Right atrium auricular region (tissue), 2 donors: ENCODE results near the gene TNNI3. TPM values are rescaled to one million over a fixed set of nuclear protein-coding genes. Genes with fewer than 3 reads are reported as not detected.

Source experiments
- DNase-seq: peaks from one replicate; pipeline ENCODE4 v3.0.0-alpha.2; 2019; ENCODE audit warnings: low spot score
- H3K27ac ChIP-seq, 2 donors: fragments of 200-600 bp; sonication (generic); 1 replicate in 1 of 2; 2 replicates in 1 of 2; pipeline ENCODE4 v1.5.1; 2016 to 2019
- H3K27me3 ChIP-seq, 2 donors: fragments of 200-600 bp; sonication (generic); one replicate each; pipeline versions ENCODE4 v1.5.1 to v1.6.0; 2017 to 2019
- H3K36me3 ChIP-seq: fragments of 200-600 bp; sonication (generic); one replicate; pipeline ENCODE4 v1.5.1; 2016
- H3K4me1 ChIP-seq, 2 donors: fragments of 200-600 bp; sonication (generic); one replicate each; pipeline versions ENCODE4 v1.5.1 to v1.6.0; 2017 to 2019
- H3K4me3 ChIP-seq, 2 donors: fragments of 200-600 bp; sonication (generic); 1 replicate in 1 of 2; 2 replicates in 1 of 2; pipeline ENCODE4 v1.5.1; 2017 to 2019; ENCODE audit warnings: mild to moderate bottlenecking in 1 of 2, moderate library complexity in 1 of 2
- H3K9me3 ChIP-seq, 2 donors: fragments of 200-600 bp; sonication (generic); one replicate each; pipeline ENCODE4 v1.5.1; 2019
- total RNA-seq, 2 donors: library from RNA; depleted of rRNA; stranded (reverse); fragments of >200 nt; gene quantifications; one replicate each; pipeline ENCODE4 v1.1.0, GENCODE V29; 2016
- TF ChIP-seq, protein P1 (sequence below), 2 donors: fragments of 200-600 bp; sonication (generic); IDR thresholded peaks; one replicate each; pipeline ENCODE4 v1.5.1; 2019; ENCODE audit warnings: antibody characterized with exemption in 2 of 2

Gene TNNI3
- total RNA-seq, 2 donors from 2014 or later = 3,822 to 4,003 TPM

- H3K36me3 ChIP-seq = no peaks in the 10 kb centered on the region
- H3K4me3 ChIP-seq = peak within 1 kb of the TSS; percentile 40 to 55
- H3K9me3 ChIP-seq = no peaks in the 10 kb centered on the region
- H3K27me3 ChIP-seq = peaks cover 0 to 10% of the 10 kb centered on the region in 2 donors
- TF ChIP-seq, protein P1, sequence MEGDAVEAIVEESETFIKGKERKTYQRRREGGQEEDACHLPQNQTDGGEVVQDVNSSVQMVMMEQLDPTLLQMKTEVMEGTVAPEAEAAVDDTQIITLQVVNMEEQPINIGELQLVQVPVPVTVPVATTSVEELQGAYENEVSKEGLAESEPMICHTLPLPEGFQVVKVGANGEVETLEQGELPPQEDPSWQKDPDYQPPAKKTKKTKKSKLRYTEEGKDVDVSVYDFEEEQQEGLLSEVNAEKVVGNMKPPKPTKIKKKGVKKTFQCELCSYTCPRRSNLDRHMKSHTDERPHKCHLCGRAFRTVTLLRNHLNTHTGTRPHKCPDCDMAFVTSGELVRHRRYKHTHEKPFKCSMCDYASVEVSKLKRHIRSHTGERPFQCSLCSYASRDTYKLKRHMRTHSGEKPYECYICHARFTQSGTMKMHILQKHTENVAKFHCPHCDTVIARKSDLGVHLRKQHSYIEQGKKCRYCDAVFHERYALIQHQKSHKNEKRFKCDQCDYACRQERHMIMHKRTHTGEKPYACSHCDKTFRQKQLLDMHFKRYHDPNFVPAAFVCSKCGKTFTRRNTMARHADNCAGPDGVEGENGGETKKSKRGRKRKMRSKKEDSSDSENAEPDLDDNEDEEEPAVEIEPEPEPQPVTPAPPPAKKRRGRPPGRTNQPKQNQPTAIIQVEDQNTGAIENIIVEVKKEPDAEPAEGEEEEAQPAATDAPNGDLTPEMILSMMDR (IDR thresholded peaks at IDR 0.05) = no peak
- H3K4me1 ChIP-seq = peaks cover 0 to 14% of the 10 kb centered on the region in 2 donors
- DNase-seq = peak; percentile 96
- H3K27ac ChIP-seq = no peak within 1 kb of the TSS
These were observed 9.2 kb upstream of the TNNI3 start, which contains the start of gene DNAAF3 for GRCh38 chr19:55166530-55167268. DNAAF3 (minus strand) TSS chr19:55166613; CDS start chr19:55166413, 200 bp downstream.

DNA sequence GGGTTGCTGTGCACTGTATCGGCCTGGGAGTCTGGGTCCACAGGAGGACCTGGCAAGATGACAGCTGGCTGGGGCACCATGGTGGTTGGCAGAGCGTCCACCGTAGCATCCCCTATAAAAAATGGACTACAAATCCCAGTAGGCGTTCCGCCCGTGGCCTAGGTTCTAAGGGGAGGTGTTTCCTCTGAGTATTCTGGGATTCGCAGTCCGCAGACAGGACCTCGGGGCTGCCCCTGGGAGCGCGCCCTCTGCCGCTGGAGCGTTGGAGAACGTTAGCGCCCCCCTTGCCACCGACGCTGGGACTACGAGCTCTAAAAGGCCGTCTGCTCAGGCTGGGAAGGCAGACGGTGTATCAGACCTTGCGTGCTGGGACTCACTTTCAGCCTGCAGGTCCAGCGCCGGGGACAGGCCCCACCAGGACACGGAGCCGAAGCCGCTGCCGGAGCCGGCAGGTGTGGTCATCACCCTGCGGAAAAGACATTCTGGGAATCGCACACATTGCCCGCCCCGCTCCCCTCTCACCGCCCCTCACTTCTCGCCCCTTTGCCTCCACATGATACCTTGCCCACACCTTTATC lies 8.5 kb upstream of the TNNI3 start:
- Histone ChIP-seq H3K9me3 (no peaks in the 10 kb centered on the region), H3K36me3 (no peaks in the 10 kb centered on the region), H3K4me1 (peaks cover 0 to 18% of the 10 kb centered on the region in 2 donors), H3K27me3 (peaks cover 0 to 13% of the 10 kb centered on the region in 2 donors), H3K4me3 (peak overlapping the region; percentile 40 to 55), H3K27ac (no peak overlapping the region)
- TF ChIP-seq, protein P1 (IDR thresholded peaks at IDR 0.05) = peak; percentile 29 to 63
- peak; percentile 70 for DNase-seq

- no peak overlapping the region for H3K4me3 ChIP-seq
- TF ChIP-seq, protein P1 (IDR thresholded peaks at IDR 0.05) = no peak
- H3K4me1 ChIP-seq = peaks cover 0 to 45% of the 10 kb centered on the region in 2 donors
- peaks cover 0 to 13% of the 10 kb centered on the region in 2 donors for H3K27me3 ChIP-seq
- no peak for DNase-seq
- H3K9me3 ChIP-seq = no peaks in the 10 kb centered on the region
- H3K36me3 ChIP-seq = no peaks in the 10 kb centered on the region
- no peak overlapping the region for H3K27ac ChIP-seq
These were observed 4.2 kb upstream of the TNNI3 start for GRCh38 chr19:55161571-55162322.

DNA sequence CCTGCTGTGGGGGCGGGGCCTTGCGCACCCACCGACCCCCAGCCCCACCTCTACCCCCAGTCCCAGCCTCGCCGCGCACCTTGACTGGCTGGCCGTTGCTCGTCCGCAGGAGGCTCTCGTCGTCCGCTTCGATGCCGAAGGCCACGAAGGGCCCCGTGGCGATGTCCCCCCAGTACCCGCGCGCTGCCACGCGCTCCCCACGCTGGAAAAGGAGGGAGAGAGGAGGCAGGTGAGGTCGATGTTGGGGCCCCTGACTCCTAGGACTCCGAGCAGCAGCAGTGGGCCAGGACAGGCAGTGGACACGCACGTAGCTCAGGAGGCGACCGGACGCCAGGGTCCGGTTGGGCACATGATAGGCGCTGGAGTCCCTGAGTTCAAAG lies 3.4 kb upstream of the TNNI3 start:
- Histone ChIP-seq H3K9me3 (no peaks in the 10 kb centered on the region), H3K4me1 (peaks cover 0 to 45% of the 10 kb centered on the region in 2 donors), H3K27ac (no peak overlapping the region), H3K4me3 (no peak overlapping the region), H3K27me3 (peaks cover 0 to 13% of the 10 kb centered on the region in 2 donors), H3K36me3 (peaks cover 4% of the 10 kb centered on the region)
- TF ChIP-seq, protein P1 (IDR thresholded peaks at IDR 0.05) = no peak
- no peak for DNase-seq

GRCh38 chr19:55160128-55160985 lies 2.8 kb upstream of the TNNI3 start:
- peaks cover 6% of the 10 kb centered on the region for H3K36me3 ChIP-seq
- peaks cover 0 to 13% of the 10 kb centered on the region in 2 donors for H3K27me3 ChIP-seq
- H3K4me1 ChIP-seq = peaks cover 0 to 47% of the 10 kb centered on the region in 2 donors
- peak overlapping the region; percentile 87 to 96 for H3K27ac ChIP-seq
- H3K4me3 ChIP-seq = no peak overlapping the region
- TF ChIP-seq, protein P1 (IDR thresholded peaks at IDR 0.05) = peak; percentile 72 to 88
- no peaks in the 10 kb centered on the region for H3K9me3 ChIP-seq
- peak; percentile 82 for DNase-seq
